ENCODE results near the gene RIC3.

The RIC3 gene

GRCh38 chr11:8066036-8066910 lies 102.6 kb downstream of the RIC3 start:
- no peak for DNase-seq

GRCh38 chr11:8065031-8065430 lies 103.8 kb downstream of the RIC3 start:
- DNase-seq, result no peak

- peak; percentile 78 for DNase-seq
These were observed 105.5 kb downstream of the RIC3 start for GRCh38 chr11:8063324-8063723.

GRCh38 chr11:8062781-8063257 lies 106.0 kb downstream of the RIC3 start:
- DNase-seq, result no peak

- no peak for DNase-seq
These were observed 107.0 kb downstream of the RIC3 start for GRCh38 chr11:8061555-8062428.

- DNase-seq, result peak; percentile 71
These were observed 107.8 kb downstream of the RIC3 start for GRCh38 chr11:8060801-8061554.

GRCh38 chr11:8060146-8060719 lies 108.6 kb downstream of the RIC3 start:
- no peak for DNase-seq

GRCh38 chr11:8059571-8060011 lies 109.2 kb downstream of the RIC3 start:
- no peak for DNase-seq

GRCh38 chr11:8059030-8059429 lies 109.8 kb downstream of the RIC3 start:
- DNase-seq, result no peak

GRCh38 chr11:8058216-8058615 lies 110.6 kb downstream of the RIC3 start:
- no peak for DNase-seq

GRCh38 chr11:8056810-8057463 lies 111.9 kb downstream of the RIC3 start:
- DNase-seq, result peak; percentile 49
